ENCODE results near the gene ZNF282.
"Not testable (repeated sequence)": the region's sequence is repeated elsewhere in the genome, so short reads cannot be mapped to it uniquely, and the experiment has no call there.

ZNF282 gene

GRCh38 chr7:149261316-149261828 is 66.0 kb downstream of the ZNF282 start:
- peak; percentile 59 for DNase-seq

GRCh38 chr7:149261829-149262617 is 66.7 kb downstream of the ZNF282 start, which contains the start of gene ZNF783:
Gene ZNF783, plus strand, starts transcription at chr7:149262196. Its CDS starts 138 bp downstream, at chr7:149262334.
- peak; percentile 87 for DNase-seq

DNA sequence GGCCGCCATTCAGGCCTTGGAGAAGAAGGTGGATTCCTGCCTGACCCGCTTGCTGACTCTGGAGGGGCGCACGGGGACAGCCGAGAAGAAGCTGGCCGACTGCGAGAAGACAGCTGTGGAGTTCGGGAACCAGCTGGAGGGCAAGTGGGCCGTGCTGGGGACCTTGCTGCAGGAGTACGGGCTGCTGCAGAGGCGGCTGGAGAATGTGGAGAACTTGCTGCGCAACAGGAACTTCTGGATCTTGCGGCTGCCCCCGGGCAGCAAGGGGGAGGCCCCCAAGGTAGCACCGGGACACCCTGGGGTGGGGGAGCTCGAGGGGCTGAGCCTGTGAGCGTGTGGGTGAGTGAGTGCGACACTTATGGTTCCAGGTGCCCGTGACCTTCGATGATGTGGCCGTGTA is 71.1 kb downstream of the ZNF282 start:
- DNase-seq = no peak

DNA sequence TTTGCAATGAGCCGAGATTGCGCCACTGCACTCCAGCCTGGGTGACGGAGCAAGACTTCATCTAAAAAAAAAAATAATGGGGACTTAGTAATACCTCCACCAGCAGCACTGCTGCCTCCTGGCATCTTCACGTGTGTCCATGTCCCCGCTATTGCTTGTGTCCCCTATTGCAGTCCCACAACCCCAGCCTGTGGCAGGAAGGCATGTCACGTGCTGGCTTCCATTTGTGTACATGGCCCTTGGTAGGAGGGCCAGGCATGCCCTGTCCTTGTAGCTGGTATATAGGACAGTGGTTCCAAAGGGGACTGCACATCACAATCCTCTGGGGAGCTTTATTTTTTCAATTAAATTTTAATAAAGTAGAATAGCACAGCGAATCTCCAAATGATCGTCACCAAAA is 72.4 kb downstream of the ZNF282 start:
- no peak for DNase-seq

- not testable (repeated sequence) for DNase-seq
Measured at GRCh38 chr7:149274424-149274823, 79.1 kb downstream of the ZNF282 start.
